NCI-H1105 (cell line): ENCODE data around the gene ITM2C.

Experiments
- DNase-seq: peaks from one replicate; lab custom pipeline; 2025; lab: John Stamatoyannopoulos, UW

The ITM2C gene

DNA sequence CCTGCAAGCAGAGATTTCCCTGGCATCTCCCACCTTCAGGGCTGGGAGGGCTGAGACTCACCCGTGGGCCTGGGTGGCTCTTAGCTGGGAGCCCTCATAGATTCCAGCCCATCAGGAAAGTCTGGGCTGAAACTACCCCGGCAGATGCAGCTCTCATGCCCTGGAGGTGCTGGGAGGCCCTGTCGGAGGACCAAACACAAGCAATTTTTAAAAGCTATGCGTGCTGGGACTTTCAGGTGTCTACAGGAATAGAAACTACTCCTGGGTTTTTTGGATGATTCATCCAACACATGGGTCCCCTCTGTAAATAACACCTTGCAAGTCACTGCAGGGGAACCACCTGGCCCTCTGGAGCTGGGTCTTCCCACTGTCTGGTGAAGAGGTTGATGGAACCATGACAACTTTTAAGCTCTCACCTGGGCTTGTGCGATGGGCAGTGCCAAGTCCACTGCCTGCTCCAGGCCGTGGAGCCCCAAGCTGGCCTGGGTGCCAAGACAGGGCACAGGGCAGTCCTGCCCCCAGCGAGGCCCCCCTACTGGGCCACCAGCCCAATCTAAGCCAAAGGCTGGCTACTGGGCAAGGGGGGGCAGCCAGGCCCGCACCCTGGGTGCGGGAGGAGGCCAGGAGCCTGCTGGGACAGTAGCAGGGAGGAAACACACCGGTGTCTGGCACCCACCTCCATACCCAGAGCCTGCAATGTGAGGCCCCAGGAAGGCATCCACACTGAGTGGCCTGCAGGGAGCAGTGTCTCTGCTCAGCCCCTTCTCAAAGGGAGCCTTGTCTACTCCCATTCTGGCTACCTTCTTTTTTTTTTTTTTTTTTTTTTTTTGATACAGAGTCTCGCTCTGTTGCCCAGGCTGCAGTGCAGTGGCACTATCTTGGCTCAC is 61.4 kb downstream of the ITM2C start:
- no peak for DNase-seq

DNA sequence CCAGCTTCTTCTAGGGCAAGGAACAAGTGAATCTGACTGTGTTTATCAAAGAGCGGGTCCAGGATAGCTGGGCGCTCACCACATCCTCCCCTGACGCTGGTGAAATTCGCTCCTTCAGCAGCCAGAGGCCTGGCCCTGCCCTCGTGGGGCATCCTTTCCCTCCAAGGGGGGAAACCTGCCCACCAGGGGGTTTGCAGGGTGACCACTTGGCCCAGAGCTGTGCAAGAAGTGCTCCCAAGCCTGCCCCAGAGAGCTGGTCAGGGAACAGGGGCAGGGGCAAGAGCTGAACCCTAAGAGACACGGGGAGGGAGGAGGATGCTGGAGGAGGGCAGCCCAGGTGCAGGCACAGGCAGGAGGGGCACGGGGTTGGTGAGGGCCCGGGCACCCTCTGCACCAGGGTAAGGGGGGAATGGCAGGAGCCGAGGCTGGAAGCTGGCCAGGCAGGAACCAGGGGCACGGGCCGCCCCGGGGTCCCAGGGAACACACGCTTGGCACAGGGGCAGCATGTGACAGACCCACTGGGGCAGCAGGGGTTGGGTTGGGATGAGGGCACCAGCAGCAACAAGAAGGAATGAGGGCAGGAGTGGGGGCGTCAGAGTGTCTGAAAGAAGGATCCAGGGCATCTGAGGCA is 63.1 kb downstream of the ITM2C start:
- DNase-seq = no peak
